Measurements from ENCODE around the gene MICU1.
"Not testable (repeated sequence)": the region's sequence is repeated elsewhere in the genome, so short reads cannot be mapped to it uniquely, and the experiment has no call there.

The MICU1 gene

GRCh38 chr10:72625608-72626443 is at the start of gene MICU1:
MICU1 (minus strand) TSS chr10:72626079; CDS start chr10:72566793, 59,286 bp downstream.
- DNase-seq (ENCODE audit: low read depth), result peak; percentile 85

- not testable (repeated sequence) for DNase-seq (ENCODE audit: low read depth)
These were observed 48.3 kb upstream of the MICU1 start for GRCh38 chr10:72674174-72674573.

GRCh38 chr10:72673280-72673679 is 47.4 kb upstream of the MICU1 start:
- no peak for DNase-seq (ENCODE audit: low read depth)

GRCh38 chr10:72667207-72667864 is 41.5 kb upstream of the MICU1 start:
- DNase-seq (ENCODE audit: low read depth), result no peak

- DNase-seq (ENCODE audit: low read depth), result peak; percentile 16
These were observed 40.0 kb upstream of the MICU1 start for GRCh38 chr10:72665925-72666324.

GRCh38 chr10:72663971-72664370 is 38.1 kb upstream of the MICU1 start:
- DNase-seq (ENCODE audit: low read depth), result no peak

- no peak for DNase-seq (ENCODE audit: low read depth)
These were observed 35.6 kb upstream of the MICU1 start for GRCh38 chr10:72661431-72661830.

GRCh38 chr10:72660220-72660619 is 34.3 kb upstream of the MICU1 start:
- DNase-seq (ENCODE audit: low read depth), result no peak

- DNase-seq (ENCODE audit: low read depth), result no peak
These were observed 33.8 kb upstream of the MICU1 start for GRCh38 chr10:72659694-72660093.

GRCh38 chr10:72658696-72659400 is 33.0 kb upstream of the MICU1 start:
- no peak for DNase-seq (ENCODE audit: low read depth)

GRCh38 chr10:72654720-72655119 is 28.8 kb upstream of the MICU1 start:
- DNase-seq (ENCODE audit: low read depth), result no peak

- no peak for DNase-seq (ENCODE audit: low read depth)
These were observed 27.7 kb upstream of the MICU1 start for GRCh38 chr10:72653383-72654096.

- DNase-seq (ENCODE audit: low read depth), result no peak
These were observed 23.4 kb upstream of the MICU1 start for GRCh38 chr10:72649291-72649690.

- no peak for DNase-seq (ENCODE audit: low read depth)
These were observed 22.4 kb upstream of the MICU1 start for GRCh38 chr10:72648301-72648700.

- DNase-seq (ENCODE audit: low read depth), result not testable (repeated sequence)
These were observed 21.1 kb upstream of the MICU1 start for GRCh38 chr10:72646971-72647370.

- DNase-seq (ENCODE audit: low read depth), result no peak
These were observed 19.5 kb upstream of the MICU1 start for GRCh38 chr10:72645263-72645858.

GRCh38 chr10:72642318-72642717 is 16.4 kb upstream of the MICU1 start:
- DNase-seq (ENCODE audit: low read depth), result no peak

- no peak for DNase-seq (ENCODE audit: low read depth)
These were observed 13.6 kb upstream of the MICU1 start for GRCh38 chr10:72639441-72639873.

GRCh38 chr10:72638586-72639440 is 12.9 kb upstream of the MICU1 start:
- no peak for DNase-seq (ENCODE audit: low read depth)

GRCh38 chr10:72637398-72637857 is 11.5 kb upstream of the MICU1 start:
- peak; percentile 64 for DNase-seq (ENCODE audit: low read depth)

- DNase-seq (ENCODE audit: low read depth), result no peak
These were observed 4.3 kb upstream of the MICU1 start for GRCh38 chr10:72630144-72630543.

All from GM04504 (cell line).